ENCODE measurements around the gene TNFRSF18.

DNA sequence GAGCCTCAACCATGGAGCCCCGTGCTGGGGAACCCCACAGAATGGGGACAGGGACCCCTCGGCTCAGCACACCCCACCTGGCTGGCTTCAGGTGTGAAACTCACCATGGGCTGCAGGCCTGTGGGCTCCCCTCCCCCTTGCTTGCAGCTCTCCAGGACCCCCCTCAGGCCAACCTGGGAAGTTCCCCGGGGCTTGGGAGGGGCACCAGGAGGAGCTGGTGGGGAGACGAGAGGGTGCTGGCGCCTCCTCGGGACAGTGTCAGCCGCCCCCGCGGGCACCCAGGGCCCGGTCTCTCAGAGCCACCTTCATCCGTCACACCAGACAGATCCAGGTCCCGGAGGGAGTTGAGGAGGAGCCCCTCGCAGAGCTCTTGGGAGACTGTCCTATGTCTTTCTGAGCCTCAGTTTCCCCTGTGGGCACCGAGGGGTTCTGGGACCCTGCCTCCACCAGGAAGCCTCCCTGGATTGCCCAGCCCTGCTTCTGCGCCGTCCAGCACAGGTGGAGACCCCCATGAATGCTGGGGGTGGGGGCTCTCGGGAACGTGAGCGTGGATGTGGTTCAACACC is 657 bp upstream of the TNFRSF18 start:
- no peak for TF ChIP-seq EZH2 (IDR thresholded peaks at IDR 0.05; ENCODE audit: borderline replicate concordance, low read depth, low read length, severe bottlenecking)
- TF ChIP-seq, protein P1, sequence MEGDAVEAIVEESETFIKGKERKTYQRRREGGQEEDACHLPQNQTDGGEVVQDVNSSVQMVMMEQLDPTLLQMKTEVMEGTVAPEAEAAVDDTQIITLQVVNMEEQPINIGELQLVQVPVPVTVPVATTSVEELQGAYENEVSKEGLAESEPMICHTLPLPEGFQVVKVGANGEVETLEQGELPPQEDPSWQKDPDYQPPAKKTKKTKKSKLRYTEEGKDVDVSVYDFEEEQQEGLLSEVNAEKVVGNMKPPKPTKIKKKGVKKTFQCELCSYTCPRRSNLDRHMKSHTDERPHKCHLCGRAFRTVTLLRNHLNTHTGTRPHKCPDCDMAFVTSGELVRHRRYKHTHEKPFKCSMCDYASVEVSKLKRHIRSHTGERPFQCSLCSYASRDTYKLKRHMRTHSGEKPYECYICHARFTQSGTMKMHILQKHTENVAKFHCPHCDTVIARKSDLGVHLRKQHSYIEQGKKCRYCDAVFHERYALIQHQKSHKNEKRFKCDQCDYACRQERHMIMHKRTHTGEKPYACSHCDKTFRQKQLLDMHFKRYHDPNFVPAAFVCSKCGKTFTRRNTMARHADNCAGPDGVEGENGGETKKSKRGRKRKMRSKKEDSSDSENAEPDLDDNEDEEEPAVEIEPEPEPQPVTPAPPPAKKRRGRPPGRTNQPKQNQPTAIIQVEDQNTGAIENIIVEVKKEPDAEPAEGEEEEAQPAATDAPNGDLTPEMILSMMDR (IDR thresholded peaks at IDR 0.05; ENCODE audit: borderline replicate concordance, extremely low read depth, low read length, poor library complexity, severe bottlenecking): no peak
